COLO668 (cell line): ENCODE results near the gene DIS3L2.

Experiments used
- DNase-seq: peaks from one replicate; lab custom pipeline; 2025; ENCODE audit not compliant: unreplicated experiment; lab: John Stamatoyannopoulos, UW

DIS3L2 gene

DNA sequence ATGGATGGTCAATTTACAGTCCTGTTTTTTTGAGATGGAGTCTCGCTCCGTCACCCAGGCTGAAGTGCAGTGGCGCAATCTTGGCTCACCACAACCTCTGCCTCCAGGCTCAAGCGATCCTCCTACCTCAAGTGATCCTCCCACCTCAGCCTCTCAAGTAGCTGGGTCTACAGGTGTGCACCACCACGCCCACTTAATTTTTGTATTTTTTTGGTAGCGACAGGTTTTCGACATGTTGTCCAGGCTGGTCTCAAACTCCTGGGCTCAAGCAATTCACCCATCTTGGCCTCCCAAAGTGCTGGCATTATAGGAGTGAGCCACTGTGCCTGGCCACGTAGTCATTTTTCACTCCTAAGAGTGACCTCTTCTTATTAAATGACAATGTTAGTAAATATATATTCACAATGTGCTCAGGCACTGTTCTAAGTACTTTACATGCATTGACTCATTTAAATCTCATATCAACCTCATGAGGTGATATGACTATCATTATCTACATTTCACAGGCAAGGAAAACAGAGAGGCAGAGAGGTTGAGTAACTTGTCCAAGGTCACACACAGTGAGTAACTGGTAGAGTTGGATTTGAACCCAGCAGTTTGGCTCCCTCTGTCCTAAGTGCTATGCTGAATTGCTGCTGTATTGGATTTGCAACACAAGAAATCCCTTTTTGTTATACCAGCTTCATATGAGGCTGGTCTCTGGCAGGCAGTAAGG lies 5.6 kb upstream of the DIS3L2 start:
- DNase-seq, result no peak

DNA sequence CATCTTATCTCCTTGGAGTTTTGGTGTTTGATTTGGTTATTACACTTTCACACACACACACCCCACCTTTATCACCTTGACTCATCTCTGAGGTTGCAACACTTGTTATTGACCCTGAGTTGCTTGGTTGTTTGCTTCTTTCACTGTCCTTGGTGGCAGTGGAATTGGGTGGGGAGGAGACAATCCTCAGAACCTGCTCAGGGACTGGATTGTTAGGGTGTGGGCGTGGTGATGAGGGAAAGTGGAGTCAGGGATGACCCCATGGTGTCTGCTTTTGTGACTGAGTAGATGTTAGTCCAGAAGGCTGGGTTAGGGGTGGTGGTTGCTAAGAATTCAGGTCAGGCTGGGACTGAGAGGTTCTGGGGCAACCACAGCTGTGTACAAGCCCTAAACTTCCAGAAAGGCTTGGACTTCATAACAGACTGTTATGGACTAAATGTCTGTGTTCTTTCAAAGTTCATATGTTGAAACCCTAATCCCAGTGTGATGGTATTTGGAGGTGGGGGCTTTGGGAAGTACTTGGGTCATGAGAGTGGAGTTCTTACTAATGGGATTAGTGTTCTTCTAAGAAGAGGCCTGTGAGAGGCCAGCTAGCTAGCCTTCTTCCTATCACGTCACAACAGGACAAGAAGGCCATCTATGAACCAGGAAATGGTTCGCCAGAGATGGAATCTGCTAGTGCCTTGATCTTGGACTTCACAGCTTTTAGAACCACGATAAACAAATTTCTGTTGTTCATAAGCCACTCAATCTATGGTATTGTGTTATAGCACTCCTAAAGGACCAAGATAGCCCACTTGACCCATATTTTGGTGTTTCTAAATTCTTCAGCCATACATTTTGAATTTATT lies 3.4 kb upstream of the DIS3L2 start:
- DNase-seq, result no peak

DNA sequence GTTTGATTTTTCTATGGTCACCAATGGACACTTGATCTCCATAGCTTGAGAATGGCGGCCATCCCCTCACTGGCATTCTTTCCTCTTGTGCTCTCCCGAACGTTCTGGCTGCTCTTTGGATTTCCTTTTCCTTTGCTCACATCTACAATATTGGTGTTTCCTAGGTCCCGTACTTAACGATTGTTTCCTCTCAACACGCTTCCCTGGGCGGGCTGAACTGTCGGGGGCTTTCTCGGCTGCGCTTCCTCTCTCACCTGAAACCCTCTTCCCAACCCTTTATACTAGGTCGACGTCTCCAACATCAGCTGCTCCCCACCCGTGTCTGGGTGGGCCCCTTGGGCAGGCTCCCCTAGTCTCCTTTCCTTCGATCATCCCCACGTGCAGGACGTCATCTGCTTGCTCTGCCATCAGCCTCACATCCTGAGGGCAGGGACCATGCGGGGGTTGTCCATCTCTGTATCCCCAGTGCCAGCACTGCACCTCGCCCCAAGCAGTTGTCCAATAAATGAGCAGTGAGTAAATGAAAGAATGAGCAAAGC lies 634 bp upstream of the DIS3L2 start:
- DNase-seq, result no peak

DNA sequence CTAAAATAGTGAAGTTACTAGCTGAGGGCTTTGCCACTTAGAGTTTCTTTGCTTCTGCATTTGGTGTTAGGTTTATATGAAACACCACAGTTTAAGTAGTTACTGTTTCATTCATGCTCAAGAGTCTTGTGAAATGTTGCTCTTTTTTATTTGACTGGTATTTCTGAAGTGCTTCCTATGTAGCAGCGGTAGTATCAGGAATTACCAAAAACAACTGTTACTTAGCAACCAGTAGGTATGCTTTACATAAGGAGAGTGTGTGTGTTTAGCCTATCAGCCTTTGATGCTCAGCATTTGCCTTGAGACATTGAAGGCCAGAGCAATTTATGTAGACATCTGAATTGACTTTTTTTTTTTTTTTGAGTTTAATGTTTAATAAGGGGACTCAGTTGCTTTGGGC lies 3.6 kb downstream of the DIS3L2 start:
- no peak for DNase-seq

DNA sequence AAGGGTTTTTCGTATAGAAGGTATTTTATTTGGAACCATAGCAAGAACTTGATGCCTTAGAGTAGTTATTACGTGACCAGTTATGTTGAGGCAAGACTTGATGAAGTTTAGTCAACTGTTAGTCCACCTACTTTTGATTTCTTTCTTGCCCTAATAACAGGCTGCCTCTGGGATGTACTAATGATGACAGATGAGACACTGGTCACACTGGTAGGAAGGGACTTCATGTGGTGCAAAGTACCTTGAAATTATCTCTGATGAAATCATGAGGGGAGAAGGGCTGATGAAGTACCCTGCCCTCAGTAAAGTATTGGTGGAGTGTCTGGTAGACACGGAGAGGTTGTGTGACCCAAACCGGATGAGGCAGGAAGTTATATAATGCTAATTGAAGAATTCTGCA lies 5.4 kb downstream of the DIS3L2 start:
- DNase-seq, result no peak

DNA sequence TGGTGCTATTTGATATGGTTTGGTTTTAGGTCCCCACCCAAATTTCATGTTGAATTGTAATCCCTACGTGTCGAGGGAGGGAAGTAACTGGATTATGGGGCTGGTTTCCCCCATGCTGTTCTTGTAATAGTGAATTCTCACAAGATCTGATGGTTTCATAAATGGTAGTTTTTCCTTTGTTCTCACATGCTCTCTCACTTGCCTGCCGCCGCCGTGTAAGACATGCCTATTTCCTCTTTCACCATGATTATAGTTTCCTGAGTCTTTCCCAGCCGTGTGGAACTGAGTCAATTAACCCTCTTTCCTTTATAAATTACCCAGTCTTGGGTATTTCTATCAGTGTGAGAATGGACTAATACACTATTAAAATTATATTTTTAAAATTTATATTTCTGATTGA lies 7.3 kb downstream of the DIS3L2 start:
- no peak for DNase-seq

DNA sequence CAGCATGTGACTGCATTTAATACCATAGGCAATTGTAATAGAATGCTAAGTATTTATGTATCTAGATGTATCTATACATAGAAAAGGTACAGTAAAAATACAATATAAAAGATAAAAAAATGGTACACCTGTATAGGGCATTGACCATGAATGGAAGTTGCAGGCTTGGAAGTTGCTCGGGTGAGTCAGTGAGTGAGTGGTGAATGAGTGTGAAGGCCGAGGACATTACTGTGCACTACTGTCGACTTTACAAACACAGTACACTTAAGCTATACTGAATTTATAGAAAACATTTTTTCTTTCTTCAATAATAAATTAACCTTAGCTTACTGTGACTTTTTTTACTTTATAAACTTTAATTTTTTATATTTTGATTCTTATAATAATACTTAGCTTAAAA lies 8.9 kb downstream of the DIS3L2 start:
- no peak for DNase-seq

DNA sequence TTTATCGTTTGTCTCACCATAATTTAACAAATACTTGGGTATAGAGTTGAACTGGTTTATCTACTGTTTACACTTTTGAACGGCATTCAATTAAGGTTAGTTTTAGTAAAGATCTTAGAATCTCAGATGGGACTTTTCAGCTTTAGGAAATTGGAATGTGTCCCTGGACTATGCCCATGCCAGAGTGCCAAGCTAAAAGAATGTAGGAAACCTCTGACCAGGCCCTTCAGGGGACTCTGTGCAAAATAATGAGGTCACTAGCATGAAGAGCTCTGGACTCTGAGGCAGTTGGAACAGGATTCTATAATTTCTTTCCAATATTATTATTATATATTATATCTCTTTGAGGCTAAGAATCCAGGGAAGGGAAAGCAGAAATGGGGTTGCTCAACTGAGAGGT lies 13.5 kb downstream of the DIS3L2 start:
- DNase-seq, result no peak

DNA sequence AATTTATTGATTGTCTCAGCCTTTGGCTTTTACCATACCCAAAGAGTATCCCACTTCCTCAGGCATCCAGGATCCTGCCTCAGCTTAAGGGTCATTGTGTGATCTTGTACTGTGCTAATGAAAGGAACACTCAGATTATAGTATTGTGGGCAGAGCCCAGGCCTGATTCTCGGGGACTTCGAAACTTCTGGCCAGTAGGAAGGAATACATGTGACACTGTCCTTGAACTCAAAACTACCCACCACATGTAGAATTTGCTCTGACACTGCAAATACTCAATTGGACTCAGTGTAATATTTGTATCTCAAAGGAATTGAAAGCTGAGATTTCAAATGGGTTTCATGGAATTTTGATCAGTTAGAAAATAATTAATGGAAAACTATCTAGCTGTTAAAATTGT lies 15.9 kb downstream of the DIS3L2 start:
- no peak for DNase-seq

DNA sequence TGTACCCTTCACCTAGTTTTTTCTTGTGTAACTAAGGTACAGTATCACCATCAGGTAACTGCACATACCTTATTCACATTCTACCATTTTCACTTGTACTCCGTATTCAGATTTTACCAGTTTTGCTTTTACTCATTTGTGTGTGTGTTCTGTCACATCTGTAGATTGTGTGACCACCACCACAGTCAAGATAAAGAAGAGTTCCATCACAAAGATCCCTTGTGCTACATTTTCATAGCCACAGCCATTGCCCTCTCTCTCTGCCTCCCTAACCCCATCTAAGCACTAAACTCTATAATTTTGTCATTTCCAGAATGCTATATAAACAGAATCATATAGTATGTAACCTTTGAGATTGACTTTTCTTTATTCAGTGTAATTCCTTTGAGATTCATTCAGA lies 23.5 kb downstream of the DIS3L2 start:
- DNase-seq, result no peak

DNA sequence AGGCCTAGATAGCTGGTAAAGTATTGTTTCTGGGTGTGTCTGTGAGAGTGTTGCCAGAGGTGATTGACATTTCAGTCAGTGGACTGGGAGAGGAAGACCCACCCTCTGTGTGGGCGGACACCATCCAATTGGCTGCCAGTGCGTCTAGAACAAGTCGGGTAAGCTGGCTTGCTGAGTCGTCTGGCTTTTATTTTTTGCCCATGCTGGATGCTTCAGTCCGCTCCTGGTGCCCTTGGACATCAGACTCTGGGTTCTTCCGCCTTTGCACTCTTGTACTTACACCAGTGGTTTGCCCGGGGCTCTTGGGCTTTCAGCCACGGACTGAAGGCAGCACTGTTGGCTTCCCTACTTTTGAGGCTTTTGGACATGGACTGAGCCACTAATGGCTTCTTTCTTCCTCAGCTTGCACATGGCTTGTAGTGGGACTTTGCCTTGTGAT lies 24.3 kb downstream of the DIS3L2 start:
- no peak for DNase-seq

DNA sequence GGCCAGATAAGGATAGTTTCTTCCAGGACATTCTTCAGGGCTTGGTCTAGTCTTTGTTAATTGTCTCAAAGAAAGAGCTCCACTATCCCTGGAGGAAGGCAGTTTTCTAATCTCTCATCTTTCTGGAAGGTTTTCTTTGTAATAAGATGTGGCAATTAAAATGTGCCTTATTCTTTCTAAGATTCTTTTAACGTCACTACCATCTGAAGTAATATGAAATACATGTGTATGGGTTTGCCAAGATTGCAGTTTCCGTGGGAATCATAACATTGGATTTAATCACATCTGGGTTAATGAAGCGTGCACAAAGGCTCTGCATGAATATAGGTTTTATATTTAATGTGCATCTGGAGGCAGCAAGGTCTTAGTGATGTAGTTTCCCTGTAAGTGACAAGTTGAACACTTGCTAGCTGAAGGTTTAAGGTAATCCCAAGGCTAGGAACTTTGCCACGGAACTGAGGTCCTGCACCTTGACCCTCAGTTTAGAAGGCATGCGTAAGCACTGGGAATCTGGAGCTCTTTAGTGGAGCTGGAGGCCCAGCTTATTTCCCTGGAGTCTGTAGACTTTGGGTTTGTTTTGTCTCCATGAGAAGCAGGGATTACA lies 25.7 kb downstream of the DIS3L2 start:
- DNase-seq, result no peak

DNA sequence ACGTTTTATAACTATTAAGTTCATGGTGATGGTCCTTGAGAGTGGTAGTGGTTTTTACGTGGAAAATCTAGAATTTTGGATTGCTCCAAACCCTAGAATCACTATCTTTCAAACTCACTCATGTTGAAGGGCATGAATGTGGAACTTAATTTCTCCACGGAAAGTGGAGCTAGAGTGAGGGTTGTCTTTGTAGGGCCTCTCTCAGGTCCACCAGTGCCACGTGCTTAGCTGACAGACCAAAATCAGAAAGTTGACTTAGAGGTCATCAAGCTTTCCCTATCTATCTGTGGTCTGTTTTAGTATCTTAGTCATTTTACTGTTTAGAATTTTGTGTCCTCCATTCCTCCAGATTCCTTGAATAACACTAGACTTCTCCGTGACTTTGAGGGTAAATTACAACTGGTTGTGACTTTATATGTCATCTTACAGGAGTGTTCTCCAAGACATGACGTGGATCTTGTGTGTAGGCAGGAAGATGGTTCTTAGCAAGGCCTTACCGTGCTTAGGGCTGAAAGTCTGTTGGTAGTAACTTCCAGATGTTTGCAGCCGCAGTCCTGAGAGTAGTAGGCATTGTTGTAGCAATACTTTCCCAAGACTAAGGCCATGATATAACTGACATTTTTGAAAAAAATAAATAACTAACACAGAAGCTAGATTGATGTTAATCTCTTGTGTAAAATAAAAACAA lies 26.8 kb downstream of the DIS3L2 start:
- no peak for DNase-seq

DNA sequence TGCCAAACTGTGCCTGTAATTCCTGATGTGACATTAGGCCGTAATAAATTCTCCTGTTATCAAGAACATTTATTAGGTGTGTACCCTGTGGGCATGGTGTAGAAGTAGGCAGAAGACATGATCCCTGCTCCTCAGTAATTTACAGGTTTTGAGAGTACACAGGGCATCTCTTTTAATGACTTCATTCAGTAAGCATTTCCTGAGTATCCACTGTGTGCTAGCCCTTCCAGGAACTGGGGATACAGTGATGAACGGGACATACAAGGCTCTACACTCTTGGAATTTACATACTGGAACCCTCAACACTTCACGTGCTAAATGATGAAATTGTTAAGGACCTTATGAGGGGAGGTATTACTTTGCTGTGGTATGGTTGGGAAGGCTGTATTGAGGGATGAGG lies 30.2 kb downstream of the DIS3L2 start:
- DNase-seq, result no peak

DNA sequence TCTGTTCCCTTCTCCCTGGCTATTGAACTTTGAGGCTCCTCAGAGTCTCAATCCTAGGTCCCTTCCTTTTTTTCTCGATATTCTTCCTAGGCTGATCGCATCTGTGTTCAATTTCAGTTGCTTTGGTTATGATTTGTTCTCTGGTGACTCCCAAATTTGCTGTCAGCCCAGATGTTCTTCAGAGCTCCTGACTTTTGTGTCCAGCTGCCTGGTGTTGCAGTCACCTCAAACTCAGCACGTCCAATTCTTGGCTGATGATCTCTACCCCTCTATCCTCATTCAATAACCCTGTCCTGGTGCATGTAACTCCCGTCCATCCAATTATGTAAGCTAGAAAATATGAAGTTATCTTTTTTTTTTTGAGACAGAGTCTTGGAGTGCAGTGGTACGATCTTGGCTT lies 31.4 kb downstream of the DIS3L2 start:
- no peak for DNase-seq

DNA sequence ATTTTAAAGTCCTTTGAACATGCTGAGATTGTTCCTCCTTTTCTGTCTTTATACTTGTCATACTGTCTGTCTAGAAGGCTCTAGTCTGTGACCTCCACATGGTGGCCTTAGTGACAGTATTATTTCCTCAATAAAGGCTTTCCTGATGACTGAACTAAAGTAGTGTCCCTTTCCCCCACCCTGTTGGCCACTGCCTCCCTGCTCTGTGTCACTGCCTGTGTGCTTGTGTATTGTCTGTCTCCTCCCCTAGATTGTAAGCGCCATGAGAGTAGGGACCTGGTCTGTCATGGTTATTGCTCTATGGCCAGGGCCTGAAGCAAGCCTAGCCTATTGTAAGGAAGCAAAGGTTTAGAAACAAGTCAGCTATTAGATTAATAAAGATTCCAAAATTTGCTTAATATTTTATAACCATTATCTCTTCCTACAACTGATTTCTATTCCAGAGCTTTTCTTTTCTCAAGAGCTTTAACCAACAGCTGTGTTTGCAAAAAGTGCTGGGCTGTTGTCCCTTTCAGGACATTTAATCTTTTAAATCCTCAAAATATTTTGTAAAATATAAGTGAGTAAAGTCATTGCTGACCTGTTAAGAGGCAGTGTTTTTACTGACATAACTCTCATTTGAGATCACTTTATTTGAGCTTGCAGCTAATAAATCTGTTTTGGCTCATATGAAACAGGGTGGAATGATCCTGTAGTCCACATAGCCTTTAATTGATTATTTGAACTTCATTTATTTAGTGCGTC lies 35.5 kb downstream of the DIS3L2 start:
- no peak for DNase-seq

DNA sequence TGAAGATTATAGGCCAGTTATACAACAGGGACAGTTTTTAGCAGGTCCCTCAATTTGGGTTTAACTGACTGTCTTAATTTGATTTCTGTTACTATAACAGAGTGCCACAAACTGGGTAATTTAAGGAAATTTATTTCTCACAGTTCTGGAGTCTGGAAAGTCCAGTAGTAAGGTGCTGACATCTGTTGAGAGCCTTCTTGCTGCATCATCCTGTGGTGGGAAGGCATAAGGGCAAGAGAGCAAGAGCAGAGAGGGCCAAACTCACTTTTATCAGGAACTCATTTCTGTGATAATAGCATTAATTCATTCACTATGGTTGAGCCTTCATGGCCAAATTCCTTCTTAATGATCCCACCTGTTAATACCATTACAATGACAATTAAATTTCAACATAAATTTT lies 36.5 kb downstream of the DIS3L2 start:
- no peak for DNase-seq

DNA sequence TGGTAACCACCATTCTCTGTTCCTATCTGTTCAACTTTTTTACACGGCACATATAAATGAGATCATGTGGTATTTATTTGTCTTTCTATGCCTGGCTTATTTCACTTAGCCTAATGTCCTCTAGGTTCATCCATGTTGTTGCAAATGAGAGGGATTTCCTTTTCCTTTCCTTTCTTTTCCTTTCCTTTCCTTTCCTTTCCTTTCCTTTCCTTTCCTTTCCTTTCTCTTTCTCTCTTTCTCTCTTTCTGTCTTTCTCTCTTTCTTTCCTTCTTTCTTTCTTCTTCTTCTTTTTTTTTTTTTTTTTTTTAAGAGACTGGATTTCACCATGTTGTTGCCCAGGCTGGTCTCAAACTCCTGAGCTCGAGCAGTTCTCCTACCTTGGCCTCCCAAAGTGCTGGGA lies 38.9 kb downstream of the DIS3L2 start:
- no peak for DNase-seq

DNA sequence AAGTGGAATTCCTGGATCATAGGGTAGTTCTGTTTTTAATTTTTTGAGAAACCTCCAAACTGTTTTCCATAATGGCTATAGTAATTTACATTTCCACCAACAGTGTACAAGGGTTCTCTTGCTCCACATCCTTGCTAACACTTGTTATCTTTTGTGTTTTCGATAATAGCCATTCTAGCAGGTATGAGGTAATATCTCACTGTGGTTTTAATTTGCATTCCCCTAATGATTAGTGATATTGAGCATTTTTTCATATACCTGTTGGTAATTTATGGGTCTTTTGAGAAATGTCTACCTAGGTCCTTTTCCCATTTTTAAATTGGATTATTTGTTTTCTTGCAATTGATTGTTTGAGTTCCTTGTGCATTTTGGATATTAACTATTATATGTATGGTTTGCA lies 39.6 kb downstream of the DIS3L2 start:
- DNase-seq, result no peak

DNA sequence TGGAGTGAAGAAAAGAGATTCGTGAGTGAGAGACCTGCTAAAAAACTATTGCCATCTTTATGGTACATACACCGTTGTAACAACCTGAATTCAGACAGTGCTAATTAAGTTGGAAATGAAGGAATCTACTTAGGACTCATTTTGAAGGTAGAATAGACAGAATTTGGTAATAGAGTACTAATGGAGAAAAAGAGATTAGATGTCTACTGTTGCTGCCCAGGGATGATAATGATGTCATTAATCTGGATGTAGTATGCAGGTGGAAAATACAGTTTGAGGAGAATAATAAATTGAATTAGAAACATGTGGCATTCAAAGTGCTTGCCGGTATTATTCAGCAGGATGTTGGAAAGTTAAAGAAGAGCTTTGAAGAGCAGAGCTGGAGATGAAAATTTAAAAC lies 44.7 kb downstream of the DIS3L2 start:
- DNase-seq, result no peak
